Amniotic epithelial cell (primary cell): ENCODE results near the gene CHST6.
"Not testable (repeated sequence)": the region's sequence is repeated elsewhere in the genome, so short reads cannot be mapped to it uniquely, and the experiment has no call there.

Experiments
- DNase-seq: peaks from one replicate; pipeline ENCODE4 v3.0.0-alpha.2; 2010; ENCODE audit warnings: low read depth

The CHST6 gene

GRCh38 chr16:75433732-75434413, 61.4 kb downstream of the CHST6 start:
- DNase-seq = peak; percentile 97

- DNase-seq = peak; percentile 87
These were observed 62.2 kb downstream of the CHST6 start, which contains the start of gene CFDP1 for GRCh38 chr16:75432828-75433731. TSS of gene CFDP1 (minus strand) at chr16:75433503. CDS start at chr16:75433352, 151 bp downstream.

GRCh38 chr16:75429621-75430403, 65.4 kb downstream of the CHST6 start:
- DNase-seq = no peak

- not testable (repeated sequence) for DNase-seq
These were observed 68.7 kb downstream of the CHST6 start for GRCh38 chr16:75426524-75426923.

GRCh38 chr16:75424105-75424762, 71.0 kb downstream of the CHST6 start:
- DNase-seq = not testable (repeated sequence)

GRCh38 chr16:75423723-75424104, 71.5 kb downstream of the CHST6 start:
- no peak for DNase-seq
